Karpas-422 (cell line): ENCODE data around the gene OR2A14. TPM values are rescaled to one million over a fixed set of nuclear protein-coding genes. Genes with fewer than 3 reads are reported as not detected.
"Not testable (repeated sequence)": the region's sequence is repeated elsewhere in the genome, so short reads cannot be mapped to it uniquely, and the experiment has no call there.

Experiments used
- DNase-seq: peaks from one replicate; pipeline ENCODE4 v3.0.0-alpha.2; 2015
- H2AFZ ChIP-seq: fragments of 200-600 bp; sonication (generic); 2 replicates; pipeline ENCODE4 v1.6.1; 2014; ENCODE audit warnings: antibody characterized with exemption, low read length, mixed read lengths
- H3K27ac ChIP-seq: fragments of 200-600 bp; sonication (generic); 2 replicates; pipeline ENCODE4 v1.5.1; 2014; ENCODE audit warnings: mild to moderate bottlenecking, low read length, moderate library complexity
- H3K27me3 ChIP-seq: fragments of 200-600 bp; sonication (generic); 2 replicates; pipeline ENCODE4 v1.6.1; 2014; ENCODE audit warnings: low read length, mixed read lengths
- H3K36me3 ChIP-seq: fragments of 200-600 bp; sonication (generic); 2 replicates; pipeline ENCODE4 v1.6.1; 2014; ENCODE audit warnings: low read length, mixed read lengths; ENCODE audit not compliant: insufficient read depth
- H3K4me1 ChIP-seq: fragments of 200-600 bp; sonication (generic); 2 replicates; pipeline ENCODE4 v1.6.1; 2014; ENCODE audit warnings: mild to moderate bottlenecking, low read length, mixed read lengths
- H3K4me2 ChIP-seq: fragments of 200-600 bp; sonication (generic); 2 replicates; pipeline ENCODE4 v1.6.1; 2014; ENCODE audit warnings: low read length, low read depth, mild to moderate bottlenecking; ENCODE audit not compliant: poor library complexity, severe bottlenecking
- H3K4me3 ChIP-seq: fragments of 200-600 bp; sonication (generic); 2 replicates; pipeline ENCODE4 v1.5.1; 2014; ENCODE audit warnings: mild to moderate bottlenecking, antibody characterized with exemption, low read length, mixed read lengths
- H3K79me2 ChIP-seq: fragments of 200-600 bp; sonication (generic); 2 replicates; pipeline ENCODE4 v1.6.1; 2014; ENCODE audit warnings: mild to moderate bottlenecking, low read length, mixed read lengths
- H3K9ac ChIP-seq: fragments of 200-600 bp; sonication (generic); 2 replicates; pipeline ENCODE4 v1.6.0; 2014; ENCODE audit warnings: low read length
- H3K9me2 ChIP-seq: fragments of 200-600 bp; sonication (generic), shearing (Covaris generic); replicated peaks from 2 replicates; pipeline ENCODE4 v1.6.0; 2014; ENCODE audit warnings: mild to moderate bottlenecking, low read length, moderate library complexity; ENCODE audit not compliant: insufficient read depth
- H3K9me3 ChIP-seq: fragments of 300-700, 200-600 bp; sonication (generic); 2 replicates; pipeline ENCODE4 v1.6.1; 2014; ENCODE audit warnings: low read length, mixed read lengths
- H4K20me1 ChIP-seq: fragments of 200-600 bp; sonication (generic); 2 replicates; pipeline ENCODE4 v1.6.1; 2014; ENCODE audit warnings: mild to moderate bottlenecking, antibody characterized with exemption, low read length, low read depth; ENCODE audit not compliant: insufficient read depth
- total RNA-seq: library from RNA; depleted of rRNA; stranded (reverse); fragments of >200 nt; shearing (Covaris generic); gene quantifications from 2 replicates; pipeline ENCODE4 v1.2.3, GENCODE V29; 2014; ENCODE audit warnings: low replicate concordance

OR2A14 gene
- total RNA-seq, 1 experiment from 2014 or later = not detected

- no peaks in the 10 kb centered on the region for H3K9me2 ChIP-seq
- no peaks in the 10 kb centered on the region for H3K27me3 ChIP-seq
- H3K79me2 ChIP-seq = no peaks in the 10 kb centered on the region
- no peaks in the 10 kb centered on the region for H3K36me3 ChIP-seq
- H3K27ac ChIP-seq = no peak overlapping the region
- H3K4me2 ChIP-seq = no peak overlapping the region
- H4K20me1 ChIP-seq = no peaks in the 10 kb centered on the region
- no peaks in the 10 kb centered on the region for H3K9me3 ChIP-seq
- no peak overlapping the region for H3K9ac ChIP-seq
- no peak overlapping the region for H3K4me3 ChIP-seq
- no peak for DNase-seq
- H2AFZ ChIP-seq = no peak overlapping the region
- H3K4me1 ChIP-seq = no peaks in the 10 kb centered on the region
Measured at GRCh38 chr7:144102041-144102440, 20.9 kb upstream of the OR2A14 start.

GRCh38 chr7:144105211-144105610, 17.8 kb upstream of the OR2A14 start:
- Histone ChIP-seq H4K20me1 (no peaks in the 10 kb centered on the region), H3K79me2 (no peaks in the 10 kb centered on the region), H3K4me3 (no peak overlapping the region), H3K4me1 (no peaks in the 10 kb centered on the region), H3K4me2 (no peak overlapping the region), H3K9ac (no peak overlapping the region), H3K36me3 (no peaks in the 10 kb centered on the region), H2AFZ (no peak overlapping the region), H3K9me3 (no peaks in the 10 kb centered on the region), H3K9me2 (no peaks in the 10 kb centered on the region), H3K27ac (no peak overlapping the region), H3K27me3 (no peaks in the 10 kb centered on the region)
- DNase-seq = no peak

- no peak within 1 kb of the TSS for H3K9ac ChIP-seq
- H3K9me2 ChIP-seq = no peaks in the 10 kb centered on the region
- no peaks in the 10 kb centered on the region for H3K36me3 ChIP-seq
- no peaks in the 10 kb centered on the region for H3K27me3 ChIP-seq
- H3K27ac ChIP-seq = no peak within 1 kb of the TSS
- no peak within 1 kb of the TSS for H3K4me3 ChIP-seq
- no peaks in the 10 kb centered on the region for H4K20me1 ChIP-seq
- no peaks in the 10 kb centered on the region for H3K4me1 ChIP-seq
- no peak within 1 kb of the TSS for H3K4me2 ChIP-seq
- no peak within 1 kb of the TSS for H2AFZ ChIP-seq
- no peak for DNase-seq
- no peaks in the 10 kb centered on the region for H3K79me2 ChIP-seq
- no peaks in the 10 kb centered on the region for H3K9me3 ChIP-seq
Measured at GRCh38 chr7:144109283-144109682, 13.7 kb upstream of the OR2A14 start, which contains the start of gene OR2A2. OR2A2 (plus strand) TSS chr7:144109583; CDS start chr7:144109583, 0 bp downstream.

- Histone ChIP-seq H3K9me2 (no peaks in the 10 kb centered on the region), H3K4me2 (no peak overlapping the region), H3K27ac (no peak overlapping the region), H3K9ac (no peak overlapping the region), H3K27me3 (no peaks in the 10 kb centered on the region), H3K36me3 (no peaks in the 10 kb centered on the region), H3K4me1 (no peaks in the 10 kb centered on the region), H2AFZ (no peak overlapping the region), H3K79me2 (no peaks in the 10 kb centered on the region), H3K9me3 (no peaks in the 10 kb centered on the region), H3K4me3 (no peak overlapping the region), H4K20me1 (no peaks in the 10 kb centered on the region)
- DNase-seq = no peak
Measured at GRCh38 chr7:144110272-144110671, 12.7 kb upstream of the OR2A14 start.

GRCh38 chr7:144113651-144114050, 9.3 kb upstream of the OR2A14 start:
- H3K4me3 ChIP-seq = no peak overlapping the region
- no peaks in the 10 kb centered on the region for H3K79me2 ChIP-seq
- no peaks in the 10 kb centered on the region for H3K36me3 ChIP-seq
- no peak overlapping the region for H3K4me2 ChIP-seq
- no peak for DNase-seq
- H4K20me1 ChIP-seq = no peaks in the 10 kb centered on the region
- no peaks in the 10 kb centered on the region for H3K9me3 ChIP-seq
- H2AFZ ChIP-seq = no peak overlapping the region
- no peak overlapping the region for H3K9ac ChIP-seq
- H3K9me2 ChIP-seq = no peaks in the 10 kb centered on the region
- no peaks in the 10 kb centered on the region for H3K27me3 ChIP-seq
- no peaks in the 10 kb centered on the region for H3K4me1 ChIP-seq
- no peak overlapping the region for H3K27ac ChIP-seq

GRCh38 chr7:144118341-144118740, 4.6 kb upstream of the OR2A14 start:
- Histone ChIP-seq H3K4me3 (no peak overlapping the region), H3K4me1 (no peaks in the 10 kb centered on the region), H3K79me2 (no peaks in the 10 kb centered on the region), H2AFZ (no peak overlapping the region), H3K4me2 (no peak overlapping the region), H3K27me3 (no peaks in the 10 kb centered on the region), H3K9me3 (no peaks in the 10 kb centered on the region), H4K20me1 (no peaks in the 10 kb centered on the region), H3K36me3 (no peaks in the 10 kb centered on the region), H3K27ac (no peak overlapping the region), H3K9me2 (no peaks in the 10 kb centered on the region), H3K9ac (no peak overlapping the region)
- DNase-seq = no peak

GRCh38 chr7:144127714-144128334, 4.8 kb downstream of the OR2A14 start:
- no peak overlapping the region for H3K9ac ChIP-seq
- H3K4me2 ChIP-seq = no peak overlapping the region
- H3K9me2 ChIP-seq = no peaks in the 10 kb centered on the region
- H2AFZ ChIP-seq = no peak overlapping the region
- no peaks in the 10 kb centered on the region for H3K79me2 ChIP-seq
- H4K20me1 ChIP-seq = no peaks in the 10 kb centered on the region
- H3K27ac ChIP-seq = no peak overlapping the region
- H3K4me3 ChIP-seq = no peak overlapping the region
- DNase-seq = peak; percentile 93
- H3K4me1 ChIP-seq = no peaks in the 10 kb centered on the region
- no peaks in the 10 kb centered on the region for H3K36me3 ChIP-seq
- no peaks in the 10 kb centered on the region for H3K9me3 ChIP-seq
- H3K27me3 ChIP-seq = 0 out of 2 replicates have a peak, but pooled peaks cover 3% of the 10 kb centered on the region

GRCh38 chr7:144129601-144130000, 6.6 kb downstream of the OR2A14 start:
- H3K27me3 ChIP-seq, H3K36me3 ChIP-seq, H3K27ac ChIP-seq, H3K4me2 ChIP-seq, H3K9ac ChIP-seq, DNase-seq, H4K20me1 ChIP-seq, H3K9me3 ChIP-seq, H3K79me2 ChIP-seq, H3K4me3 ChIP-seq, H3K9me2 ChIP-seq, H3K4me1 ChIP-seq, H2AFZ ChIP-seq: not testable (repeated sequence)
